H1 (cell line): Measurements from ENCODE around the gene TTBK1. TPM values are rescaled to one million over a fixed set of nuclear protein-coding genes. Genes with fewer than 3 reads are reported as not detected.
A peak's percentile ranks its signal among the peaks of the same experiment; 100 is the strongest.

ENCODE experiments used
- BACH1 ChIP-seq: IDR thresholded peaks from 2 replicates; pipeline ENCODE4 v1.6.1; 2012; ENCODE audit warnings: low read length, improper control_type of control experiment
- CEBPB ChIP-seq: IDR thresholded peaks from 2 replicates; pipeline ENCODE4 v1.6.1; 2012; ENCODE audit warnings: low read depth, low read length
- EZH2 ChIP-seq: fragments of 200-600 bp; sonication (generic); IDR thresholded peaks from 2 replicates; pipeline ENCODE4 v1.7.1; 2012; ENCODE audit warnings: low read depth, mild to moderate bottlenecking, moderate library complexity, low read length, inconsistent platforms; ENCODE audit not compliant: severe bottlenecking
- GABPA ChIP-seq: IDR thresholded peaks from 2 replicates; pipeline ENCODE4 v1.6.1; 2011; ENCODE audit warnings: mild to moderate bottlenecking, low read length, moderate library complexity, borderline replicate concordance; ENCODE audit not compliant: insufficient read depth
- POLR2A ChIP-seq, 2 experiments: IDR thresholded peaks; 1 replicate in 1 of 2; 2 replicates in 1 of 2; pipeline ENCODE4 v1.6.1; 2011; ENCODE audit warnings: low read depth in 2 of 2, low read length in 2 of 2, mild to moderate bottlenecking in 2 of 2; ENCODE audit errors: control extremely low read depth in 1 of 2
- RAD21 ChIP-seq, 2 experiments: IDR thresholded peaks in 1 of 2; conservative IDR thresholded peaks in 1 of 2; 2 replicates each; pipeline ENCODE4 v1.6.1; 2011; ENCODE audit warnings: low read depth in 2 of 2, low read length in 2 of 2, improper control_type of control experiment in 1 of 2, inconsistent platforms in 1 of 2, mild to moderate bottlenecking in 1 of 2, moderate library complexity in 1 of 2
- SP4 ChIP-seq: IDR thresholded peaks from 2 replicates; pipeline ENCODE4 v1.6.1; 2012; ENCODE audit warnings: low read length, inconsistent platforms
- polyA plus RNA-seq, 7 experiments: library from polyadenylated mRNA; depleted of rRNA in 3 of 7; stranded (reverse) in 5 of 7; unstranded in 2 of 7; fragments of >200 nt in 5 of 7; fragments of 200-250 nt in 2 of 7; gene quantifications; 1 replicate in 5 of 7; 2 replicates in 1 of 7; 4 replicates in 1 of 7; pipeline versions ENCODE4 v1.2.1 to v1.2.3, GENCODE V29; 2011 to 2013; ENCODE audit warnings: missing spikeins in 2 of 7, mixed read lengths in 2 of 7
- total RNA-seq: library from RNA; stranded (reverse); fragmentation: NEBNext Ultra II Directional; extraction: Animal tissue kit (Norgen Biotek cat#: 25700); gene quantifications from 2 replicates; pipeline ENCODE4 v1.2.1, GENCODE V29; 2021
- TF ChIP-seq, protein P1 (sequence below): fragments of 300-600 bp; sonication (generic); IDR thresholded peaks from 2 replicates; pipeline ENCODE4 v1.7.1; 2012; ENCODE audit warnings: low read length, moderate library complexity, mild to moderate bottlenecking, inconsistent platforms; ENCODE audit not compliant: insufficient replicate concordance
- TF ChIP-seq, protein P2 (sequence below): IDR thresholded peaks from 2 replicates; pipeline ENCODE4 v1.6.1; 2011; ENCODE audit warnings: low read length, improper control_type of control experiment

The TTBK1 gene
- total and polyA plus RNA-seq, 2 of the 8 experiments (the other 6 are each of a cell fraction or from before 2014, with no cell fraction given): 0.53 to 1.6 TPM

DNA sequence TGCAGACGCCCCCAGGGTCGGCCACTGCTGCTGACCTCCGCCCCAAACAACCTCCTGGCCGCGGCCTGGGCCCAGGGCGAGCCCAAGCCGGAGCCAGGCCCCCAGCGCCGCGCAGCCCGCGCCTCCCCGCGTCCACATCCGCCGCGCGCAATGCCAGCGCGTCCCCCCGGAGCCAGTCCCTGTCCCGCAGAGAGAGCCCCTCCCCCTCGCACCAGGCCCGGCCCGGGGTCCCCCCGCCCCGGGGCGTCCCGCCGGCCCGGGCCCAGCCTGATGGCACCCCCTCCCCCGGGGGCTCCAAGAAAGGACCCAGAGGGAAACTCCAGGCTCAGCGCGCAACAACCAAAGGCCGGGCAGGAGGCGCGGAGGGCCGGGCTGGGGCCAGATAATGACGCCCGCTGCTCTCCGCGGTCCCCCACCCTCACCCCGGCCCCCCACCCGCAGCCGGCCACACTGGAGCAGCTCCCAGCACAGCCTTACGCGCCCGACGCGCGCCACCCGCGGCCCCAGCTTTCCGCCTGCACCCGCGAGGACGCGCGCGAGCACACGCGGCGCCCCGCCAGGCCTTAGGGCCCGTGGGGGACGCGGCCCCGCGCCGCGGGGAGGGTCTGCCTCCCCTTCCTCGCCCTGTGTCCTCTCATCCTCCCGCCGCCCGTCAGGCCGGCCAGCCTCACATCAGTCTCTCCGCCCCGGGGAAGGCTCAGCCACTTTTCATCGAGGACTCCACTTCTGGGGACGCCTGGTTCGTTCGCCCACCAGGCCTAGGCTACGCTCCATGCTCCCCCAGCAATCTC is 41.9 kb downstream of the TTBK1 start (continued):
- TF ChIP-seq, protein P1, sequence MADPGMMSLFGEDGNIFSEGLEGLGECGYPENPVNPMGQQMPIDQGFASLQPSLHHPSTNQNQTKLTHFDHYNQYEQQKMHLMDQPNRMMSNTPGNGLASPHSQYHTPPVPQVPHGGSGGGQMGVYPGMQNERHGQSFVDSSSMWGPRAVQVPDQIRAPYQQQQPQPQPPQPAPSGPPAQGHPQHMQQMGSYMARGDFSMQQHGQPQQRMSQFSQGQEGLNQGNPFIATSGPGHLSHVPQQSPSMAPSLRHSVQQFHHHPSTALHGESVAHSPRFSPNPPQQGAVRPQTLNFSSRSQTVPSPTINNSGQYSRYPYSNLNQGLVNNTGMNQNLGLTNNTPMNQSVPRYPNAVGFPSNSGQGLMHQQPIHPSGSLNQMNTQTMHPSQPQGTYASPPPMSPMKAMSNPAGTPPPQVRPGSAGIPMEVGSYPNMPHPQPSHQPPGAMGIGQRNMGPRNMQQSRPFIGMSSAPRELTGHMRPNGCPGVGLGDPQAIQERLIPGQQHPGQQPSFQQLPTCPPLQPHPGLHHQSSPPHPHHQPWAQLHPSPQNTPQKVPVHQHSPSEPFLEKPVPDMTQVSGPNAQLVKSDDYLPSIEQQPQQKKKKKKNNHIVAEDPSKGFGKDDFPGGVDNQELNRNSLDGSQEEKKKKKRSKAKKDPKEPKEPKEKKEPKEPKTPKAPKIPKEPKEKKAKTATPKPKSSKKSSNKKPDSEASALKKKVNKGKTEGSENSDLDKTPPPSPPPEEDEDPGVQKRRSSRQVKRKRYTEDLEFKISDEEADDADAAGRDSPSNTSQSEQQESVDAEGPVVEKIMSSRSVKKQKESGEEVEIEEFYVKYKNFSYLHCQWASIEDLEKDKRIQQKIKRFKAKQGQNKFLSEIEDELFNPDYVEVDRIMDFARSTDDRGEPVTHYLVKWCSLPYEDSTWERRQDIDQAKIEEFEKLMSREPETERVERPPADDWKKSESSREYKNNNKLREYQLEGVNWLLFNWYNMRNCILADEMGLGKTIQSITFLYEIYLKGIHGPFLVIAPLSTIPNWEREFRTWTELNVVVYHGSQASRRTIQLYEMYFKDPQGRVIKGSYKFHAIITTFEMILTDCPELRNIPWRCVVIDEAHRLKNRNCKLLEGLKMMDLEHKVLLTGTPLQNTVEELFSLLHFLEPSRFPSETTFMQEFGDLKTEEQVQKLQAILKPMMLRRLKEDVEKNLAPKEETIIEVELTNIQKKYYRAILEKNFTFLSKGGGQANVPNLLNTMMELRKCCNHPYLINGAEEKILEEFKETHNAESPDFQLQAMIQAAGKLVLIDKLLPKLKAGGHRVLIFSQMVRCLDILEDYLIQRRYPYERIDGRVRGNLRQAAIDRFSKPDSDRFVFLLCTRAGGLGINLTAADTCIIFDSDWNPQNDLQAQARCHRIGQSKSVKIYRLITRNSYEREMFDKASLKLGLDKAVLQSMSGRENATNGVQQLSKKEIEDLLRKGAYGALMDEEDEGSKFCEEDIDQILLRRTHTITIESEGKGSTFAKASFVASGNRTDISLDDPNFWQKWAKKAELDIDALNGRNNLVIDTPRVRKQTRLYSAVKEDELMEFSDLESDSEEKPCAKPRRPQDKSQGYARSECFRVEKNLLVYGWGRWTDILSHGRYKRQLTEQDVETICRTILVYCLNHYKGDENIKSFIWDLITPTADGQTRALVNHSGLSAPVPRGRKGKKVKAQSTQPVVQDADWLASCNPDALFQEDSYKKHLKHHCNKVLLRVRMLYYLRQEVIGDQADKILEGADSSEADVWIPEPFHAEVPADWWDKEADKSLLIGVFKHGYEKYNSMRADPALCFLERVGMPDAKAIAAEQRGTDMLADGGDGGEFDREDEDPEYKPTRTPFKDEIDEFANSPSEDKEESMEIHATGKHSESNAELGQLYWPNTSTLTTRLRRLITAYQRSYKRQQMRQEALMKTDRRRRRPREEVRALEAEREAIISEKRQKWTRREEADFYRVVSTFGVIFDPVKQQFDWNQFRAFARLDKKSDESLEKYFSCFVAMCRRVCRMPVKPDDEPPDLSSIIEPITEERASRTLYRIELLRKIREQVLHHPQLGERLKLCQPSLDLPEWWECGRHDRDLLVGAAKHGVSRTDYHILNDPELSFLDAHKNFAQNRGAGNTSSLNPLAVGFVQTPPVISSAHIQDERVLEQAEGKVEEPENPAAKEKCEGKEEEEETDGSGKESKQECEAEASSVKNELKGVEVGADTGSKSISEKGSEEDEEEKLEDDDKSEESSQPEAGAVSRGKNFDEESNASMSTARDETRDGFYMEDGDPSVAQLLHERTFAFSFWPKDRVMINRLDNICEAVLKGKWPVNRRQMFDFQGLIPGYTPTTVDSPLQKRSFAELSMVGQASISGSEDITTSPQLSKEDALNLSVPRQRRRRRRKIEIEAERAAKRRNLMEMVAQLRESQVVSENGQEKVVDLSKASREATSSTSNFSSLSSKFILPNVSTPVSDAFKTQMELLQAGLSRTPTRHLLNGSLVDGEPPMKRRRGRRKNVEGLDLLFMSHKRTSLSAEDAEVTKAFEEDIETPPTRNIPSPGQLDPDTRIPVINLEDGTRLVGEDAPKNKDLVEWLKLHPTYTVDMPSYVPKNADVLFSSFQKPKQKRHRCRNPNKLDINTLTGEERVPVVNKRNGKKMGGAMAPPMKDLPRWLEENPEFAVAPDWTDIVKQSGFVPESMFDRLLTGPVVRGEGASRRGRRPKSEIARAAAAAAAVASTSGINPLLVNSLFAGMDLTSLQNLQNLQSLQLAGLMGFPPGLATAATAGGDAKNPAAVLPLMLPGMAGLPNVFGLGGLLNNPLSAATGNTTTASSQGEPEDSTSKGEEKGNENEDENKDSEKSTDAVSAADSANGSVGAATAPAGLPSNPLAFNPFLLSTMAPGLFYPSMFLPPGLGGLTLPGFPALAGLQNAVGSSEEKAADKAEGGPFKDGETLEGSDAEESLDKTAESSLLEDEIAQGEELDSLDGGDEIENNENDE: no peak
- no peak for TF ChIP-seq BACH1
- TF ChIP-seq SP4: no peak
- peak; percentile 51; the same call in 1 of the 2 replicates for TF ChIP-seq GABPA
- TF ChIP-seq, protein P2, sequence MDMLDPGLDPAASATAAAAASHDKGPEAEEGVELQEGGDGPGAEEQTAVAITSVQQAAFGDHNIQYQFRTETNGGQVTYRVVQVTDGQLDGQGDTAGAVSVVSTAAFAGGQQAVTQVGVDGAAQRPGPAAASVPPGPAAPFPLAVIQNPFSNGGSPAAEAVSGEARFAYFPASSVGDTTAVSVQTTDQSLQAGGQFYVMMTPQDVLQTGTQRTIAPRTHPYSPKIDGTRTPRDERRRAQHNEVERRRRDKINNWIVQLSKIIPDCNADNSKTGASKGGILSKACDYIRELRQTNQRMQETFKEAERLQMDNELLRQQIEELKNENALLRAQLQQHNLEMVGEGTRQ: no peak
- no peak for TF ChIP-seq POLR2A (IDR thresholded peaks at IDR 0.05; ENCODE audit: control extremely low read depth in 1 of 2, low read depth in 2 of 2, low read length in 2 of 2)
- peak; percentile 55 for TF ChIP-seq EZH2
- no peak for TF ChIP-seq CEBPB
- TF ChIP-seq RAD21 (IDR thresholded peaks at IDR 0.05 in 1 of 2, conservative IDR thresholded peaks at IDR 0.05 in 1 of 2; ENCODE audit: low read depth in 2 of 2, low read length in 2 of 2): no peak
